Mesenchymal stem cell (in vitro differentiated cells and primary cell): Measurements from ENCODE around the gene SPAG8.

Experiments
- DNase-seq: peaks from one replicate; pipeline ENCODE4 v3.0.0-alpha.2; 2013
- H2AFZ ChIP-seq: one replicate; pipeline ENCODE4 v1.6.1; 2013; ENCODE audit warnings: low read depth, mild to moderate bottlenecking, control low read depth, inconsistent platforms, low read length, moderate library complexity
- H2AK5ac ChIP-seq: 2 replicates; pipeline ENCODE4 v1.6.1; 2013; ENCODE audit warnings: low read length, moderate library complexity, mild to moderate bottlenecking, inconsistent platforms; ENCODE audit not compliant: severe bottlenecking
- H2BK120ac ChIP-seq: one replicate; pipeline ENCODE4 v1.6.1; 2013; ENCODE audit warnings: low read depth, mild to moderate bottlenecking, inconsistent platforms, low read length, moderate library complexity
- H2BK12ac ChIP-seq, 2 experiments: one replicate each; pipeline ENCODE4 v1.6.1; 2013; ENCODE audit warnings: inconsistent platforms in 2 of 2, low read length in 2 of 2, mild to moderate bottlenecking in 2 of 2, moderate library complexity in 2 of 2, control low read depth in 1 of 2
- H2BK15ac ChIP-seq: one replicate; pipeline ENCODE4 v1.6.1; 2013; ENCODE audit warnings: mild to moderate bottlenecking, low read depth, inconsistent platforms; ENCODE audit not compliant: poor library complexity, severe bottlenecking
- H2BK5ac ChIP-seq: 2 replicates; pipeline ENCODE4 v1.6.1; 2013; ENCODE audit warnings: low read depth, mild to moderate bottlenecking, low read length, control low read depth, inconsistent platforms; ENCODE audit not compliant: poor library complexity, severe bottlenecking
- H3K14ac ChIP-seq, 2 experiments: one replicate each; pipeline ENCODE4 v1.6.1; 2013; ENCODE audit warnings: inconsistent platforms in 2 of 2, low read length in 2 of 2, control low read depth in 1 of 2, mild to moderate bottlenecking in 1 of 2, moderate library complexity in 1 of 2
- H3K18ac ChIP-seq, 2 experiments: one replicate each; pipeline ENCODE4 v1.6.1; 2013; ENCODE audit warnings: inconsistent platforms in 2 of 2, low read length in 2 of 2, control low read depth in 1 of 2, low read depth in 1 of 2, mild to moderate bottlenecking in 1 of 2
- H3K23ac ChIP-seq, 2 experiments: one replicate each; pipeline ENCODE4 v1.6.1; 2013; ENCODE audit warnings: inconsistent platforms in 2 of 2, low read length in 2 of 2, mild to moderate bottlenecking in 2 of 2, moderate library complexity in 2 of 2, control low read depth in 1 of 2
- H3K27ac ChIP-seq: 2 replicates; pipeline ENCODE4 v1.5.1; 2013; ENCODE audit warnings: mild to moderate bottlenecking, moderate library complexity, low read length, control low read depth, inconsistent platforms; ENCODE audit not compliant: poor library complexity, severe bottlenecking
- H3K27me3 ChIP-seq, 2 experiments: 2 replicates each; pipeline versions ENCODE4 v1.6.1 to v1.7.0; 2013; ENCODE audit warnings: low read length in 2 of 2, mild to moderate bottlenecking in 2 of 2, moderate library complexity in 2 of 2, control low read depth in 1 of 2, inconsistent platforms in 1 of 2; ENCODE audit not compliant: control insufficient read depth in 1 of 2, insufficient read depth in 1 of 2
- H3K36me3 ChIP-seq, 2 experiments: 2 replicates each; pipeline versions ENCODE4 v1.6.1 to v1.7.0; 2013; ENCODE audit warnings: low read length in 2 of 2, control low read depth in 1 of 2, inconsistent platforms in 1 of 2, low read depth in 1 of 2, mild to moderate bottlenecking in 1 of 2; ENCODE audit not compliant: insufficient read depth in 2 of 2, control insufficient read depth in 1 of 2
- H3K4ac ChIP-seq, 2 experiments: one replicate each; pipeline ENCODE4 v1.6.1; 2013; ENCODE audit warnings: inconsistent platforms in 2 of 2, low read length in 2 of 2, mild to moderate bottlenecking in 2 of 2, moderate library complexity in 2 of 2, control low read depth in 1 of 2, low read depth in 1 of 2
- H3K4me1 ChIP-seq: 2 replicates; pipeline ENCODE4 v1.6.1; 2013; ENCODE audit warnings: low read depth, low read length, control low read depth; ENCODE audit not compliant: control insufficient read depth, insufficient read depth
- H3K4me2 ChIP-seq: 2 replicates; pipeline ENCODE4 v1.6.1; 2013; ENCODE audit warnings: low read length, mild to moderate bottlenecking, inconsistent platforms; ENCODE audit not compliant: poor library complexity, severe bottlenecking
- H3K4me3 ChIP-seq, 2 experiments: 2 replicates each; pipeline versions ENCODE4 v1.5.1 to v1.7.0; 2013; ENCODE audit warnings: low read length in 2 of 2, mild to moderate bottlenecking in 2 of 2, control low read depth in 1 of 2, low read depth in 1 of 2; ENCODE audit not compliant: insufficient read depth in 1 of 2
- H3K79me1 ChIP-seq: replicated peaks from 2 replicates; pipeline ENCODE4 v1.6.1; 2013; ENCODE audit warnings: mild to moderate bottlenecking, control low read depth, low read length, inconsistent platforms; ENCODE audit not compliant: poor library complexity, severe bottlenecking
- H3K9ac ChIP-seq: 2 replicates; pipeline ENCODE4 v1.7.0; 2013; ENCODE audit warnings: mild to moderate bottlenecking, low read length, moderate library complexity
- H3K9me3 ChIP-seq: 2 replicates; pipeline ENCODE4 v1.7.0; 2013; ENCODE audit warnings: mild to moderate bottlenecking, low read length; ENCODE audit not compliant: control insufficient read depth
- H4K8ac ChIP-seq: one replicate; pipeline ENCODE4 v1.6.1; 2013; ENCODE audit warnings: inconsistent platforms, mild to moderate bottlenecking, low read length, moderate library complexity
- H4K91ac ChIP-seq: one replicate; pipeline ENCODE4 v1.6.1; 2013; ENCODE audit warnings: mild to moderate bottlenecking, low read length, inconsistent platforms
- WGBS: methylation state at CpG from one replicate; pipeline ENCODE4 v1.1.7; 2013; ENCODE audit warnings: mixed read lengths; 5-methylcytosine and 5-hydroxymethylcytosine counted together

The SPAG8 gene

GRCh38 chr9:35791297-35791921, 20.7 kb downstream of the SPAG8 start, which contains the start of gene NPR2:
TSS of gene NPR2 (plus strand) at chr9:35791591. CDS start at chr9:35792409, 818 bp downstream.
- DNase-seq = peak; percentile 43
- Histone ChIP-seq H3K4me2 (peak within 1 kb of the TSS; percentile 80), H4K91ac (peak within 1 kb of the TSS; percentile 90), H2BK12ac (peak within 1 kb of the TSS; percentile 30 to 68), H2AFZ (peak within 1 kb of the TSS; percentile 84), H2BK15ac (peak within 1 kb of the TSS; percentile 54), H2BK120ac (peak within 1 kb of the TSS; percentile 96), H2BK5ac (no peak within 1 kb of the TSS), H3K79me1 (peaks cover 19% of the 10 kb centered on the region), H4K8ac (peak within 1 kb of the TSS; percentile 96), H3K18ac (peak within 1 kb of the TSS; percentile 93 to 95), H3K27ac (no peak within 1 kb of the TSS), H3K27me3 (no peaks in the 10 kb centered on the region), H3K23ac (peak within 1 kb of the TSS in 1 of 2 experiments; percentile 67), H3K9me3 (no peaks in the 10 kb centered on the region), H2AK5ac (no peak within 1 kb of the TSS), H3K14ac (peak within 1 kb of the TSS in 1 of 2 experiments; percentile 97), H3K4me3 (peak within 1 kb of the TSS; percentile 65 to 77), H3K4me1 (peaks cover 27% of the 10 kb centered on the region), H3K9ac (peak within 1 kb of the TSS; percentile 91), H3K4ac (peak within 1 kb of the TSS; percentile 86 to 99), H3K36me3 (peaks cover 0 to 6% of the 10 kb centered on the region in 2 experiments)
- 6% methylated on average over 27 of the region's 64 CpGs for WGBS

- Histone ChIP-seq H2BK15ac (peak overlapping the region; percentile 44), H2BK120ac (peak overlapping the region; percentile 96), H4K91ac (peak overlapping the region; percentile 88), H3K9ac (peak overlapping the region; percentile 75), H3K18ac (peak overlapping the region; percentile 82 to 94), H3K4me2 (peak overlapping the region; percentile 67), H4K8ac (peak overlapping the region; percentile 96), H2AFZ (peak overlapping the region; percentile 84), H3K9me3 (no peaks in the 10 kb centered on the region), H3K4me1 (peaks cover 27% of the 10 kb centered on the region), H3K4me3 (no peak overlapping the region), H3K79me1 (peaks cover 17% of the 10 kb centered on the region), H2AK5ac (no peak overlapping the region), H2BK5ac (no peak overlapping the region), H3K27ac (no peak overlapping the region), H3K4ac (peak overlapping the region; percentile 7 to 99), H3K36me3 (peaks cover 0 to 6% of the 10 kb centered on the region in 2 experiments), H3K14ac (peak overlapping the region in 1 of 2 experiments; percentile 92), H3K27me3 (no peaks in the 10 kb centered on the region), H2BK12ac (peak overlapping the region in 1 of 2 experiments; percentile 68), H3K23ac (no peak overlapping the region)
- DNase-seq = peak; percentile 88
- 39% methylated on average over 32 of the region's 37 CpGs for WGBS
Observed at GRCh38 chr9:35790385-35791296, 21.4 kb downstream of the SPAG8 start.

DNA sequence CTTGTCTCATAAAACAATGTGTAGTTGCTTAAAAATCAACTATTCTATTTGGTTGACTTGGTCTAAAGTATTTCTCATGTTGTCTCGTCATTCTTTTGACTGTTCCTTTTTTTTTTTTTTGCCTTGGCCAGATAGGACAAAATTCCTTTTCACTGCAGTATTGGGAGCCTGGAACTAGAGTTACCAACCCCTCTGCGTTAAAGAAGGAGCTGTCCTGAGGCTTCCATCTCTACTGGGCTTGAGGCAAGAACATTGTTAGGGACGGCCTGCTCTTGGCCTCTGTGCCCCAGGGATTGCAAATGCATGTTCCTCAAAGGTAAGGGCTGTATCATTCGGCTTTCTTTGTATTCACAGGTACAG, 22.1 kb downstream of the SPAG8 start:
- Histone ChIP-seq H2BK5ac (no peak overlapping the region), H2BK120ac (no peak overlapping the region), H3K36me3 (peaks cover 0 to 6% of the 10 kb centered on the region in 2 experiments), H2BK12ac (no peak overlapping the region), H3K9ac (no peak overlapping the region), H3K4me1 (peaks cover 27% of the 10 kb centered on the region), H3K27me3 (no peaks in the 10 kb centered on the region), H4K91ac (no peak overlapping the region), H3K9me3 (no peaks in the 10 kb centered on the region), H3K14ac (no peak overlapping the region), H2AK5ac (no peak overlapping the region), H2BK15ac (no peak overlapping the region), H2AFZ (no peak overlapping the region), H3K4me3 (no peak overlapping the region), H4K8ac (no peak overlapping the region), H3K4me2 (no peak overlapping the region), H3K23ac (no peak overlapping the region), H3K4ac (no peak overlapping the region), H3K79me1 (peaks cover 17% of the 10 kb centered on the region), H3K27ac (no peak overlapping the region), H3K18ac (no peak overlapping the region)
- no peak for DNase-seq
- 44% methylated on average over 4 of the region's 4 CpGs for WGBS

GRCh38 chr9:35789541-35789940, 22.5 kb downstream of the SPAG8 start:
- H3K4me2 ChIP-seq = no peak overlapping the region
- peaks cover 17% of the 10 kb centered on the region for H3K79me1 ChIP-seq
- H3K27ac ChIP-seq = no peak overlapping the region
- DNase-seq = no peak
- H3K27me3 ChIP-seq = no peaks in the 10 kb centered on the region
- no peak overlapping the region for H3K14ac ChIP-seq
- H3K9me3 ChIP-seq = no peaks in the 10 kb centered on the region
- no peak overlapping the region for H3K9ac ChIP-seq
- no peak overlapping the region for H3K4me3 ChIP-seq
- no peak overlapping the region for H2BK120ac ChIP-seq
- 93% methylated on average over 1 of the region's 2 CpGs for WGBS
- H2BK15ac ChIP-seq = no peak overlapping the region
- H4K91ac ChIP-seq = no peak overlapping the region
- no peak overlapping the region for H2AFZ ChIP-seq
- H2BK5ac ChIP-seq = no peak overlapping the region
- no peak overlapping the region for H3K23ac ChIP-seq
- peaks cover 26% of the 10 kb centered on the region for H3K4me1 ChIP-seq
- no peak overlapping the region for H4K8ac ChIP-seq
- no peak overlapping the region for H3K18ac ChIP-seq
- no peak overlapping the region for H3K4ac ChIP-seq
- H3K36me3 ChIP-seq = peaks cover 0 to 6% of the 10 kb centered on the region in 2 experiments
- no peak overlapping the region for H2AK5ac ChIP-seq
- H2BK12ac ChIP-seq = no peak overlapping the region
